ENCODE results near the gene HAAO. TPM values are rescaled to one million over a fixed set of nuclear protein-coding genes. Genes with fewer than 3 reads are reported as not detected.
"Not testable (repeated sequence)": the region's sequence is repeated elsewhere in the genome, so short reads cannot be mapped to it uniquely, and the experiment has no call there.

The HAAO gene
- polyA plus RNA-seq (ENCODE audit: insufficient read length in 10 of 10): 10 to 100 TPM; 14.9 to 26.7 (median 17.0) TPM
- long read RNA-seq, donor 1, partial matches to known transcripts: 0 of 1 reads
- long read RNA-seq, donor 1, other reads (novel, unspliced or antisense): 0 of 1 reads
- long read RNA-seq, donor 2, partial matches to known transcripts: 0 of 1 reads
- long read RNA-seq, donor 2, other reads (novel, unspliced or antisense): 0 of 1 reads
- long read RNA-seq, donor 3: 0 reads
- long read RNA-seq, donor 4, partial matches to known transcripts: 6 of 10 reads
- long read RNA-seq, donor 4, other reads (novel, unspliced or antisense): 0 of 10 reads
- long read RNA-seq, donor 5, partial matches to known transcripts: 0 of 7 reads
- long read RNA-seq, donor 5, other reads (novel, unspliced or antisense): 0 of 7 reads
- long read RNA-seq, donor 6, partial matches to known transcripts: 0 of 5 reads
- long read RNA-seq, donor 6, other reads (novel, unspliced or antisense): 0 of 5 reads
- long read RNA-seq, donor 7, partial matches to known transcripts: 0 of 2 reads
- long read RNA-seq, donor 7, other reads (novel, unspliced or antisense): 0 of 2 reads
- long read RNA-seq, donor 8, partial matches to known transcripts: 0 of 1 reads
- long read RNA-seq, donor 8, other reads (novel, unspliced or antisense): 0 of 1 reads
- long read RNA-seq, donor 9: 0 reads

DNA sequence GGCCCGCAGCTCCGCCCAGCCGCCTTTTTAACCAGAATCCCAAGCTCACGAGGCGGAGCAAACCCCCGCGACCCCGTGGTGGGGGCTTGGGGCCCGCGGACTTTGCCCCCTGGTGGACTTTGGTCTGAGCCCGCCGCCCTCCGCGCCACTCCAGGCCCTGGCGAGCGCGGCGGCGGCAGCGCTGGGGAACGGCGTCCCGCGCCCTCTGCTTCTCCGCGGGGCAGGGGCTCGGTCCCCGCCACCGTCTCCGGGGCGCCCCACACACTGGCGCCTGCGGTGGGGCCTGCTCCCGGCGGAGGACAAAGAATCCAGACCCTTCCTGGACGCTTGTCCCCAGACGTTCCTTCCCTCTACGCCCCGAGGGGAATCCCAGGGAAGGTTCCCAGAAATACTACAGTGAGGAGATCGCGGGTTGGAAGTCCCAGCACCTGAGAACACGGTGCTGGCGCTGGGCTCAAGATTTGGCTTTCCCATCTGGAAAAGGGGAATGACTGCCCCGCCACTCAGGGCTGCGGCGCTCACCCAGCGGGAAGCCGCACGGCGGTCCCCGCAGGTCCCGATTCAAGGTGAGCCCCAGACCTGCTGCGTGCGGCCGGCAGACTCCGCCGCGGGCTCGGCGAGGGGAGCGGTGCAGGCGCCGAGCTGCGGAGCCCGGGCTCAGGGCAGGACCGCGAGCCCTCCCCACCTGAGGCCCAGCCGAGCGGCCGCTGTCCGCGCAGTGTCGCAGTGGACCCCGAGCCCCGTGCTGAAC, at the start of gene HAAO:
Gene HAAO (minus strand): TSS at position 1 of the 751 bp plus-strand sequence. CDS start 47 bp downstream, outside the sequence.
- DNase-seq: peak; percentile 41 to 91 (median 75)

DNA sequence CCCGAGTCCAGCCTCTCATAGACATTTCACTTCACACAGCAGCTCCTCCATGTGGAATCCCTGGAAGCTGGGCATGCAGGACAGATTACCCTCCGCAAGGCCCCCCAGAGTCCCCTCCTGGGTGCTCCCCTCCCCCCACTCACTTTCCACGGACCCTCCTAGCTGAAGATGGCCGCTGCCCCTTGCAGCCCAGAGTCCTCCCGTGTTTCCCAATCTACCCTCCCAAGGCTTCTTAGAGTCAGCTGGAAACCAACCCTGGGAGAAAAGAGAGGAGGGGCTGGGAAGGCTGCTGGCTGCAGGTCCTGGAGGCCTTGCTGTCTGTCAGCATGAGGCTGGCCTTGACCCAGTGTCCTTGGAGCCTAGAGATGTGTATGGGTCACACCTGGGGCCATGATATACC, 49.0 kb upstream of the HAAO start:
- no peak for DNase-seq

DNA sequence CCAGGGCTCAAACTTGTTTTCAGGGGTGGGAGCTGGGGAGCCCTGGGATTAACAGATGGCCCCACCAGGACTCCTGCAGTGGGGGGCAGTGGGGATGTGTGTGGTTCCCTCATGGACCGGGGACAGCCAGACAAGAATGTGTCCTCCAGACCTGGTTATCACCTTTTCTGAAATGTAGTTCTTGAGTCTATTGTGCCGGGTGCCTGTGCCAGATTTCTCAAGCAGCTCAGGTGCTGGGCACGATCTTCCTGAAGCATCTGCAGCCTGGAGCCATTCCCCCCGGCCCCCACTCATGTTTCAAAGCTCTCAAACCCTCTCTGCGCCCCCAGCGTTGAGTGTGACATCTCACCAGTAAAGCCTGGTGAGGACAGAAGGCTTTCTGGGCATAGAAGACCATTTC, 48.4 kb upstream of the HAAO start:
- DNase-seq: no peak

DNA sequence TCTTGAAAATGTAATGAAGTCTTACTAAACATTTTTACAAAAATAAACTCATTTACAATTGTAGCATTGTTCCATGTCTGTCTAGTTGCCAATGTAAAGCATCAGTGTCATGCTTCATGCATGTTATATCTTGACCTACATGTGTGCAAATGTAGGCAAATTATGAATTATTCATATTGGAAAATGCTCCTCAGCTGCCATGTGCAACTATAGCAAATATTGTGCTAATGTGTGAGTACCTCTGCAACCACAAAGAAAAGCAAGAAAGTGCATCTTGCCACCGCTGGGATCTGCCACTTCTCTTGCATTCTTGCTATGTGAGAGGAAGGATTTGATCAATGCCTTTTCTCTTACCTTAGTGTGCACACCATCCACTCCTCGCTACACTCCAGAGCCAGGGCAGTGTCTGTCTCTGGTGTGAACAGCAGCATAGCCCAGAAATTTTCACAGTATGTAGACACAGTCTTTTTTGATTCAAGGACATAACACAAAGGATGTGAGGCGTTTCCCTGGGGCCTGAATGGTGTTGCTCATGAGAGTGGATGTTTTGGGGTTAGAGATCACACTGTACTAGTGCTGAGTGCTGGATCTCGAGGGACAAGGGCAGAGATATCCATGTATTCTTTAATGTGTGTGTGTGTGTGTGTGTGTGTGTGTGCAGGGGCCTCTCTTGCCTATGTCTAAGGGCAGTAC, 47.6 kb upstream of the HAAO start:
- no peak for DNase-seq

DNA sequence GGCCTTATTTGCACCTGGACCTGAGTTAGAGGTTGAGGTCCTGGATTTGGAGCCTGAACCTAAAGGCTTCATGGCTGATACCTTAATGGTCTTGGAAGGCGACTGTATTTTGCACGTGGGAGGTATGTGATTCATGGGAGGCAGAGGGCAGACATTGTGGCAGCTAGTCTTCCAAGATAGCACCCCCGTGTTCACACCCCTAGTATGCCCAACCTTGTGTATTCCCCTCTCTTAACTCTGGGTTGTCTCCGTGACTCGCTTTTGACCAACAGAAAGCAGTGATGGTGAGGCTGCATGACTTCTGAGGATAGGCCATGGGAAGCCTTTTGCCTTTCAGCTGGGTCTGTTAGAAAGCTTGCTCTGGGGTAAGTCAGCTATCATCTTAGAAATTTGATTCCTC, 45.8 kb upstream of the HAAO start:
- DNase-seq: no peak

DNA sequence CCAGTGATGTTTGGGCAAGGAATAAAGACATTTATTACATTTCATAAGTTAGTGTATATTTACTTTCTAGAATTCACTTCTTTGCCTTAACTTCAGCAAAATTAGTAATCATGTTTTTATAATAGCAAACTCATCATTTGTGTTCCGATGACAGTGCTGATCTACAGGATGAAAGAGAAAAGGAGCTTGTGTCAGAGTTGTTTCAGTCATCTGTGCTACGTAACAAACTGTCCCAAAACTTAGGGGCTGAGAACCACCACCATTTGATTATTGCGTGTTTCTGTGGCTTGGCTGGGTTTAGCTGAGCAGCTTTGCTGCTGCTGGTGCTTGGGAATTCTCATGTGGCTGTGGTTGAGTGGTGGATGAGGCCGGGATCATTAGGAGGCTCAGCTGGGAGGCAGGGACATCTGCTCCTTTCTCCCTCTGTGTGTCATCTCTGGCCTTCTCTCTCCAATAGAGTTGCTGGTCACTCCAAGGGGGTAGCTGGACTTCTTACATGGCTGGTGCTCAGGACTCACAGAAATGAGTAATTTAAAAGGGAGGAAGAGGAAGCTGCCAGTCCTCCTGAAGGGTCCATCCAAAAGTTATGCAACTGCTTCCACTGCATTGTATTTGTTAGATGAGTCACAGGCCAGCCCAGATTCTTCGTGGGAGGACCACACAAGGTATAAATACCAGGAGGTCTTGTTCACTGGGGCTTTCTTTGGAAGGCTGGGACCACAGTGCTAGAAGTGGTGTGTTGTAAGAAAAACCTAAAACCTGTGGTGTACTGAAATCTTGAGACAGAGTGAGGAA, 43.4 kb upstream of the HAAO start:
- DNase-seq: peak in 2 of 3 donors; percentile 19 to 95

DNA sequence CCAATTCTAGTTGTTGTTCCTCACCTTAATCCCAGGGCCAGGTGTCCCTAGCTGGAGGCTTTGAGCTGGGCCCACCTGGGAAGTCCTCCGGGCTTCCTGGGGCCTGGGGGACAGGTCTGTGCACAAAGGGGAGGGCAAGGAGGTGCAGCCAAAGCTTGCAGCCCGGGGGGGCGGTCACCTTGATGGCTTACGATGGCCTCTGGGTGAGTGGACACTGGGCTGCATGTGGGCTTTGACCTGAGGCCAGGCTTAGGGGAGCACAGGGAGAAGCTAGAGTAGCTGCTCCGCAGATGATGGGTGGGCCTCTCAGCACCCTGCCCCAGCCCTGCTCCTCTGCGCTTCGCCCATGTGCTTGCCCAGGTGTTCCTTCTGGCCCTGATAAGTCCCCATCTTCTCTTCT, 41.8 kb upstream of the HAAO start:
- no peak for DNase-seq

DNA sequence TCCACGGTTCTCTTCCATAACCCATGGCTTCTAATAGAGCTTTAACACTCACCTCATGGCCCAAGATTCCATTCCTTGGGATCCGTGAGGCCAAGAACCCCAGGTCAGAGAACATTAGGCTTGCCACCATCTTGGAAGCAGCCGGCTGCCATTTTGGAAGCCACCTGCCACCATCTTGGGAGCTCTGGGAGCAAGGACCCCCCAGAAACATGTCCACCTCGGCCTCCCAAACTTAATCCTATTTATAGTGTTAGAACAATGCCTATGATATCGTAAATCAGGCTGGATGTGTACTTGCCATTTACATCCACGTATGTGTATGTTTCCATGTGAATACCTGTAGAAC, 39.9 kb upstream of the HAAO start:
- no peak for DNase-seq

DNA sequence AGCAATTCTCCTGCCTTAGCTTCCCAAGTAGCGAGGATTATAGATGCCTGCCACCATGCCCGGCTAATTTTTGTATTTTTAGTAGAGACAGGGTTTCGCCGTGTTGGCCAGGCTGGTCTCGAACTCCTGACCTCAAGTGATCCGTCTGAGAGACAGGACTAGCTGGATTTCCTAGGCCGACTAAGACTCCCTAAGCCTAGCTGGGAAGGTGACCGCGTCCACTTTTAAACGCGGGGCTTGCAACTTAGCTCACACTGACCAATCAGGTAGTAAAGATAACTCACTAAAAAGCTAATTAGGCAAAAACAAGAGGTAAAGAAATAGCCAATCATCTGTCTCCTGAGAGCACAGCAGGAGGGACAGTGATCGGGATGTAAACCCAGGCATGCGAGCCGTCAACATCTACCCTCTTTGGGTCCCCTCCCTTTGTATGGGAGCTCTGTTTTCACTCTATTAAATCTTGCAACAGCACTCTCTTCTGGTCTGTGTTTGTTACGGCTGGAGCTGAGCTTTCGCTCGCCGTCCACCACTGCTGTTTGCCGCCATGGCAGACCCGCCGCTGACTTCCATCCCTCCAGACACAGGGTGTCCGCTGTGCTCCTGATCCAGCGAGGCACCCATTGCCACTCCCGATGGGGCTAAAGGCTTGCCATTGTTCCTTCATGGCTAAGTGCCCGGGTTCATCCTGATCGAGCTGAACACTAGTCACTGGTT, 39.3 kb upstream of the HAAO start:
- DNase-seq: not testable (repeated sequence)

DNA sequence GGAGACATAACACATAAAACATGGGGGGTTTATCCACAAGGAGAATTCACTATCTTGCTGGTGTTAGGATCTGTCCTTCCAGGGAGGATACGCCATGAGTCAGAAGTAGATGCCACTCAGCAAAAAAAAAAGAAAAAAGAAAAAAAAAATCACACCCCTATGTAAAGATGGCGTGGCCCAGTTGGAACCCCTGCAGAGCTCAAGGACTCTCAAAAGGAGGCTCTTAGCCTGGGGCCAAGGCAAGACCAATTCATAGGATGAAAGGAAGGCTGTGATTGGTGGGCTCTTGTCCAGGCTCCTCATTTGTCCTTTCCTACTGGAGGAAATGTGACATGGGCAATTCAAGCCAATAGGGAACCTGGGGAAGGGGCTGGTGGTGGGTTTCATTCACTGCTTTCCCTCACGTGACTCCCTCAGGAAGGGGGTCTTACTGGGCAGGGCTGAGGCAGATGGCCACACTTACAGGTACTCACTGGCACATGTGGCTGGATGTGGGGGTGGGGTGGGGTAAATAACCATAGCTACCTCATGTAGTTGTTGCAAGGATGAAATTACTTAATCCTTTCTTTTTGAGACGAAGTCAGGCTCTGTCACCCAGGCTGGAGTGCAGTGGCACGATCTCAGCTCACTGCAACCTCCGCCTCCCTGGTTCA, 38.7 kb upstream of the HAAO start:
- no peak for DNase-seq

DNA sequence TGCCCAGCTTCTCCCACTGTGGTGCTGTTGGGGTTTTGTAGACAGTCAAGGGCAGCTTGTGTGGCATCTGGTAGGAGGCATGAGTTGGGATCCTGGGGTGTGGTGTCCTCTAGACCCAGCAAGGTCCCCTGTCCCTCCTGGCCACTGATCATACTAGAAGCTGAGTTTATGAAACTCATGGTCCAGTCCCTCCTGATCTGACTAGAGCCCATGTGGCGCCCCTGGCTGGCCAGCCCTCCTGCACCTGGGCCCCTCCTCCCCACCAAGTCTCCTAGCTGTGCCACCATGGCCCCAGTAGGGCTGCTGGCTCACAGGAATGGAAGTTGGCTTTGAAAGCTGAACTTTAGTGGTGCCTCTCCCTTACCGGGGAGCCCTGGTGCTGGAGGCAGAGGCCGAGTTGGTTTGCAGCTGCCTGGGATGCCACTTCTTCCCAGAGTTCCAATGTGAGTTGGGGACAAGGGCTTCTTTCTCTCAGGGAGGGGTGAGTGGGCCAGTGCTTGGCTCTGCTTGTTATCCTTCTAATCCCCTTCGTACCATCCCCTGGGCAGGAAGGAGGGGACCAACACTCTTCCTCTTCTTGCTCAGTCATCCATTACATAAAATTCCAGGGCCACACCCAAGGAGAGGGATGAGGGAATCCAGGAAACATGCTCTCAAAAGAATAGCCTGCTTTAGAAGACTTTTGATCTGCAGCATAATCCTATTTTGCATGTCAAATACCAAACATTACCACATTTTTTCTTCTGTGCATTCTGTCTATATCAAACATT, 37.5 kb upstream of the HAAO start:
- DNase-seq: peak in 1 of 3 donors; percentile 37

DNA sequence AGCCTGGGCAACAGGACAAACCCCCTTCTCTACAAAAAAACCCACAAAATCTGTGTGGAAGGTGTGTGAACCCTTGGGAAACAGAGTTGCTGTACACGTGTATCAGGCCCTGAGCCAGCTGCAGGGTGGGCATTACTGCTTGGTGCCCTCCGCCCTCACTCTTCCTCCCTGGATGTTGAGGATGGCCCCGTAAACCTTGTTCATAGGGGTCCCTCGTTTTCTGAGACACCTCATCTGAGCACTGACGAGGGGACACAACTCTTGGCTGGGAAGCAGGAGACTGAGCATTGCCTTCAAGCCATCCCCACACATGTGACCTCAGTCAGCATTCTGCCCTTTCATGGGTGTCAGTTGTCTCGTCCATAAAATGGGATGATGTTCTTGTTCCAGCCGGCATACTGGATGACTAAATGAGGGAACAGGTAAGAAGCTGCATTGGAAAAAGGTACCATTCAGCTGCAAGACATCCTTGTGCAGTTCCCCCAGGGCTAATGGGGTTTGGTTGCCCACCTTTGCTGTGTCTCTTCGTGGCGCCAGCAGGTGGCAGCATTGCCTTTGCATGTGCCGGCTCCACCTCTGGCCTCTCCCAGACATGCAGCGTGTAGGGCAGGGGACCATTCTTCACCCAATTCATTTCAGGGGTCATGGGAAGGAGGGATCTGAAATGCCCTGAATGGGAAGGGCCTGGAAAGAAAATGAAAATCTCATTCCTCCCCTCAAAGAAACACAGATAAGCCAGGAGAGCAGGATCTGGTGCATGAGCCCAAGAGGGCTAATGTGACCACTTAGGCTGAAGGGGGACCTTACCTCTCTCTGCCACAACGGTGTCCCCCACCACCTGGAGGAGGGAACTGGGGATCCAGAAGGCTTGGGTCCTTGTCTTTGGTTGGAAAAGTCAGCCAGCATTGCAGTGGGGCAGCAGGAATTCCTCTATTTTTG, 36.4 kb upstream of the HAAO start:
- DNase-seq: peak; percentile 59 to 90 (median 85)

DNA sequence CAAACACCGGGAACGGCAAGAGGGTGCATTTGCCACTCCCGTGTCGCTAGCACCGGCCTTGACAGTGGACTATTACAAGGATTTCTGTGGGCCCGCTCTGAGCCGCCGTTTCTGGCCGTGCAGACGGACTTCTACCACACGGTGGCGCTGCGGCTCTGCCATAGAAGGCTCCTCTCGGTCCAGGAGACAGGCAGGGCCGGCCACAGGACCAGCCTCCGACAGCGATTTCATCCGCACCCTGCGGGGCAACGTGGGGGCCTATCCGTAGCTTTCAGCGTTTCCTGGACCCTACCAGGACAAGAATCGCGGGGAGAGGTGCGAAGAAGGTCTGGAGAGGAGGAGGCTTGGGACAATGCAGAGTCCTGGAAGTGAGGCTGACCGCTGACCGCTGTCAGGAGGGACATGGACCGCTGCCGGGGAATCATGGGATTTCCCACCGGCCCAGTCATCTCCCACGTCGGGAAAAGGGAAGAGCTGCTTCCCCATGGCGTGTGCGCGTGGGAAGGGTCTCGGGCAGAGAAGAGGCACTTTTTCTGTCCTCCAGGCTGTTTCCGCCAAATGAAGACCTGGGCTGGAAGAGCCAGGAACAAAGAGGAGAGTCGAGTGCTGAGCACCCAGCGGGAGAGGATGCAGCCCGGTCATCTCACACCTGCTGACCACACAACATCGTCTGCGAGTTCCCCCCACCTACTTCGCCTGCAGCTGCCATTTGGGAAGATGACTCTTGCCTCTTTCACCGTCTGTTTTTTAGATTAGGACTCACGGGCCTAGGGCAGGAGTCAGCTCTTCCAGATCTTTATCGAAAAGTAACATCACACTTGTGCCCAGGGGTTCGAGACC, 35.5 kb upstream of the HAAO start:
- DNase-seq: peak; percentile 79 to 94 (median 91)

DNA sequence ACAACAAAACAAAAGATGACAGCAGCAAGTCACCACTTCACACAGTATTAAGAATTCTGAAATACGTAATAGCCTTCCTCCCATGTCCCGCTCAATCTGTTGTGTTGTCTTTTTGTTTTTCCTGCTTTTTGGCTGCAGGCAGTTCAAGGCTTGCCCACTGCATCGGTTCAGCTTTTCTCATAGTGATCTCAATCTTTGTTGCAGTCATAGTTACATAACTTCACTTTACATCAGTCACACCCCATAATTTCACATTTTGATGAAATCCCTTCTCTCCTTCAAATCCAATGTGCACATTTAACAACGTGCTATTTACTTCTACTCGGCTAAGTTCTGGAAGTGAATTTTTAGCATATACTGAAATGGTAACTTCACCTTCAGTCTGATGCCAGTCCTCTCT, 33.8 kb upstream of the HAAO start:
- DNase-seq: no peak

DNA sequence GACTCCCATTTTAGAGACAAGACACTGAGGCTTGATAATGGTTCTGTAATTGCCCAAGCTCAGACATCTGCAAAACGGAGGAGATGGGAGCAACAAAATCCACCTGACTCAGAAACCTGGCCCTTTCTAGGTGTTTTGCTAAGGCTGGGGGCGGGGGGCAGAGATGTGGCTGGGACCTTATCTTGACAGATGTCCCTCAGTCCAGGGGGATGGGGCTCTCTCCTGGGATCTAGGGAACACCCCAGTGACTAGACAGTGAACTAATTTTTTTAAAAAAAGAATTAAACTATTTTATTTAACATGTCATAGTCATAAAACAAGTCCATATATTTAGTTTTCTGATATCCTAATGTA, 32.0 kb upstream of the HAAO start:
- DNase-seq: no peak

DNA sequence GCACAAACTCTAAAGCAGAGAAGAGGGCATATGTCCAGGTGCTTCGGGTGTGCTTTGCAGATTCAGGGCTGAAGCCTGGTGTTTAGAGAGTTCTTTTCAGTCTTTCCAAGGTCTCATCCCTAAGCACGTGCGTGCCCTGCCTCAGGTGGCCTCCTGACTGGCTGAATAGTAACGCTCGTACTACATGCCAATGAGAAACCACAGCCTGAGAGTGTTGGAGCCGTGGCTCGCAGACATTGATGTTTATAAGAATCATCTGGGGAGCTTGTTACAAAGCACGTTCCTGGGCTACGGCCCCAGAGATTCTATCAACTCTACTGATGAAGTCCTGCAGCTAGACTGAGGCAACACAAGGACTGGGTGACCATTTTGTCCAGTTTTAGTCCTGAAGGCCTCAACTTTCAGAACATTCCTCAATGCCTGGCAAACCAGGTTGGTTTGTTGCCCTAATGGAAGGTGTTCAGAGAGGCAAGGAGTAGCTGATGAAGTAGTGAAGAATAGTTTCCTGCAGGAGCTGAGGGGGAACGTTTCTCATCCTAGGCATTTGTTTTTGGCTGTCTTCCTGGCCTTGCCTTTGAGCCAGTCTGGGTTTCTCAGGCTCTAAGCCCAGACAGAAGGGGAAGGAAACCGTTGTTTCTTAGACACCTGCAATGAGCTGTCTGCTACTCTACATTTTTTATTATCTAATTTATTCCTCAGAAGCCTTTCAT, 31.5 kb upstream of the HAAO start:
- DNase-seq: no peak
